Upper lobe of left lung (tissue), 6 donors: ENCODE data around the gene SMYD2. TPM values are rescaled to one million over a fixed set of nuclear protein-coding genes. Genes with fewer than 3 reads are reported as not detected.

Experiments
- ATAC-seq, 2 donors: fragments of 200-7000 bp; cut with Tn5 transposase; one replicate each; pipeline ENCODE4 v1.9.1; 2022; ENCODE audit warnings: mild to moderate bottlenecking in 2 of 2, moderate library complexity in 2 of 2; ENCODE audit not compliant: low FRiP score in 2 of 2
- DNase-seq, 2 donors: peaks; one replicate each; pipeline ENCODE4 v3.0.0-alpha.2; 2019 to 2020
- H3K27ac ChIP-seq, 4 donors: fragments of 200-600 bp; sonication (generic); one replicate each; pipeline ENCODE4 v1.5.1; 2016 to 2019
- H3K27me3 ChIP-seq, 4 donors: fragments of 200-600 bp; sonication (generic); one replicate each; pipeline ENCODE4 v1.5.1; 2017 to 2019
- H3K36me3 ChIP-seq, 4 donors: fragments of 200-600 bp; sonication (generic); one replicate each; pipeline ENCODE4 v1.5.1; 2016 to 2019
- H3K4me1 ChIP-seq, 4 donors: fragments of 200-600 bp; sonication (generic); one replicate each; pipeline ENCODE4 v1.5.1; 2018 to 2019
- H3K4me3 ChIP-seq, 4 donors: fragments of 200-600 bp; sonication (generic); one replicate each; pipeline ENCODE4 v1.5.1; 2017 to 2019; ENCODE audit warnings: mild to moderate bottlenecking in 2 of 4, moderate library complexity in 1 of 4
- H3K9me3 ChIP-seq, 4 donors: fragments of 200-600 bp; sonication (generic); one replicate each; pipeline ENCODE4 v1.5.1; 2018 to 2019
- CTCF ChIP-seq, 6 experiments: fragments of 450-650 bp in 4 of 6; fragments of 200-600 bp in 2 of 6; sonication (generic) in 2 of 6; IDR thresholded peaks; one replicate each; pipeline ENCODE4 v1.5.1; 2016 to 2019; ENCODE audit warnings: antibody characterized with exemption in 6 of 6
- EP300 ChIP-seq, 4 donors: sonication (generic); formaldehyde crosslinking; IDR thresholded peaks; one replicate each; pipeline ENCODE4 v1.5.1; 2017; ENCODE audit warnings: antibody characterized with exemption in 4 of 4, control low read depth in 2 of 4
- POLR2A ChIP-seq, 4 donors: fragments of 450-650 bp; IDR thresholded peaks; one replicate each; pipeline ENCODE4 v1.5.1; 2016 to 2017; ENCODE audit warnings: antibody characterized with exemption in 4 of 4, mild to moderate bottlenecking in 2 of 4
- POLR2AphosphoS5 ChIP-seq, 2 donors: sonication (generic); formaldehyde crosslinking; IDR thresholded peaks; one replicate each; pipeline ENCODE4 v1.5.1; 2017; ENCODE audit warnings: antibody characterized with exemption in 2 of 2
- WGBS, 2 donors: methylation state at CpG; one replicate each; pipeline ENCODE4 v1.1.5; 2017 to 2018; 5-methylcytosine and 5-hydroxymethylcytosine counted together
- total RNA-seq, 6 donors: library from RNA; depleted of rRNA in 4 of 6; stranded (reverse); fragments of >200 nt in 4 of 6; gene quantifications; one replicate each; pipeline versions ENCODE4 v1.1.0 to v1.2.1, GENCODE V29; 2016 to 2021
- donor health status: DM: no; HTN: no; CAD: no; lungs with moderate emphysema.
- donor health status: DM: no; HTN: yes; CAD: no; lungs with severe emphysema.

Gene SMYD2
- total RNA-seq, 6 donors from 2014 or later, result 22.6 to 52.9 (median 34.8) TPM

- H3K27me3 ChIP-seq, result no peaks in the 10 kb centered on the region
- no peak overlapping the region for H3K27ac ChIP-seq
- TF ChIP-seq EP300 (IDR thresholded peaks at IDR 0.05), result no peak
- TF ChIP-seq POLR2A (IDR thresholded peaks at IDR 0.05), result no peak
- TF ChIP-seq CTCF (IDR thresholded peaks at IDR 0.05), result no peak
- no peak for TF ChIP-seq POLR2AphosphoS5 (IDR thresholded peaks at IDR 0.05)
- no peaks in the 10 kb centered on the region for H3K9me3 ChIP-seq
- WGBS, 2 donors, result 90 to 92% methylated on average over 7 of the region's 7 CpGs
- DNase-seq (no peak), ATAC-seq (no peak)
- no peaks in the 10 kb centered on the region for H3K36me3 ChIP-seq
- H3K4me3 ChIP-seq, result no peak overlapping the region
- peaks cover 8 to 14% (median 10%) of the 10 kb centered on the region in 4 donors for H3K4me1 ChIP-seq
These were observed 4.9 kb downstream of the SMYD2 start for GRCh38 chr1:214285610-214286440.

GRCh38 chr1:214287884-214288283, 6.9 kb downstream of the SMYD2 start:
- Histone ChIP-seq H3K9me3 (no peaks in the 10 kb centered on the region), H3K4me3 (no peak overlapping the region), H3K27ac (no peak overlapping the region), H3K36me3 (no peaks in the 10 kb centered on the region), H3K4me1 (peaks cover 0 to under 1% (median 0%) of the 10 kb centered on the region in 4 donors), H3K27me3 (no peaks in the 10 kb centered on the region)
- 76 to 82% methylated on average over 6 of the region's 6 CpGs for WGBS, 2 donors
- ATAC-seq (no peak), DNase-seq (no peak)
- TF ChIP-seq CTCF (IDR thresholded peaks at IDR 0.05), result no peak
- no peak for TF ChIP-seq EP300 (IDR thresholded peaks at IDR 0.05)

- 79 to 83% methylated on average over 7 of the region's 7 CpGs for WGBS, 2 donors
- Histone ChIP-seq H3K36me3 (no peaks in the 10 kb centered on the region), H3K9me3 (no peaks in the 10 kb centered on the region), H3K4me3 (no peak overlapping the region), H3K27ac (no peak overlapping the region), H3K27me3 (no peaks in the 10 kb centered on the region), H3K4me1 (no peaks in the 10 kb centered on the region)
- DNase-seq, result no peak
- no peak for ATAC-seq
- TF ChIP-seq POLR2AphosphoS5 (IDR thresholded peaks at IDR 0.05) (no peak), POLR2A (IDR thresholded peaks at IDR 0.05) (no peak), CTCF (IDR thresholded peaks at IDR 0.05) (no peak), EP300 (IDR thresholded peaks at IDR 0.05) (no peak)
These were observed 8.8 kb downstream of the SMYD2 start for GRCh38 chr1:214289574-214290272.

GRCh38 chr1:214290424-214291037, 9.6 kb downstream of the SMYD2 start:
- DNase-seq, result no peak
- no peaks in the 10 kb centered on the region for H3K9me3 ChIP-seq
- ATAC-seq, result no peak
- no peak overlapping the region for H3K27ac ChIP-seq
- no peak overlapping the region for H3K4me3 ChIP-seq
- no peaks in the 10 kb centered on the region for H3K36me3 ChIP-seq
- no peaks in the 10 kb centered on the region for H3K4me1 ChIP-seq
- H3K27me3 ChIP-seq, result no peaks in the 10 kb centered on the region
- 79 to 87% methylated on average over 5 of the region's 5 CpGs for WGBS, 2 donors
- TF ChIP-seq CTCF (IDR thresholded peaks at IDR 0.05), result no peak
- no peak for TF ChIP-seq POLR2AphosphoS5 (IDR thresholded peaks at IDR 0.05)
- no peak for TF ChIP-seq EP300 (IDR thresholded peaks at IDR 0.05)
- TF ChIP-seq POLR2A (IDR thresholded peaks at IDR 0.05), result no peak
